ENCODE measurements around the gene UCMA.

- TF ChIP-seq POLR2A (IDR thresholded peaks at IDR 0.05) (no peak), POLR2AphosphoS5 (IDR thresholded peaks at IDR 0.05) (no peak)
- TF ChIP-seq, protein P1, sequence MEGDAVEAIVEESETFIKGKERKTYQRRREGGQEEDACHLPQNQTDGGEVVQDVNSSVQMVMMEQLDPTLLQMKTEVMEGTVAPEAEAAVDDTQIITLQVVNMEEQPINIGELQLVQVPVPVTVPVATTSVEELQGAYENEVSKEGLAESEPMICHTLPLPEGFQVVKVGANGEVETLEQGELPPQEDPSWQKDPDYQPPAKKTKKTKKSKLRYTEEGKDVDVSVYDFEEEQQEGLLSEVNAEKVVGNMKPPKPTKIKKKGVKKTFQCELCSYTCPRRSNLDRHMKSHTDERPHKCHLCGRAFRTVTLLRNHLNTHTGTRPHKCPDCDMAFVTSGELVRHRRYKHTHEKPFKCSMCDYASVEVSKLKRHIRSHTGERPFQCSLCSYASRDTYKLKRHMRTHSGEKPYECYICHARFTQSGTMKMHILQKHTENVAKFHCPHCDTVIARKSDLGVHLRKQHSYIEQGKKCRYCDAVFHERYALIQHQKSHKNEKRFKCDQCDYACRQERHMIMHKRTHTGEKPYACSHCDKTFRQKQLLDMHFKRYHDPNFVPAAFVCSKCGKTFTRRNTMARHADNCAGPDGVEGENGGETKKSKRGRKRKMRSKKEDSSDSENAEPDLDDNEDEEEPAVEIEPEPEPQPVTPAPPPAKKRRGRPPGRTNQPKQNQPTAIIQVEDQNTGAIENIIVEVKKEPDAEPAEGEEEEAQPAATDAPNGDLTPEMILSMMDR (IDR thresholded peaks at IDR 0.05): no peak
These were observed 2.5 kb upstream of the UCMA start for GRCh38 chr10:13236638-13237037.

All from breast epithelium (tissue), 3 donors.